HepG2 (cell line): Measurements from ENCODE around the gene FAM171A2. TPM values are rescaled to one million over a fixed set of nuclear protein-coding genes. Genes with fewer than 3 reads are reported as not detected.

Source experiments
- AGO1 ChIP-seq: fragments of 200-400 bp; formaldehyde crosslinking; IDR thresholded peaks from 2 replicates; pipeline ENCODE4 v1.6.1; 2017; ENCODE audit warnings: mild to moderate bottlenecking, low read depth, low read length, moderate library complexity; ENCODE audit not compliant: poor library complexity, severe bottlenecking
- BORCS8-MEF2B ChIP-seq: sonication (generic); formaldehyde crosslinking; IDR thresholded peaks from 2 replicates; pipeline ENCODE4 v1.8.0; 2022; ENCODE audit warnings: mild to moderate bottlenecking, missing genetic modification reagents
- DPF2 ChIP-seq: sonication (generic); formaldehyde crosslinking; IDR thresholded peaks from 2 replicates; pipeline ENCODE4 v1.4.0; 2020; ENCODE audit warnings: mild to moderate bottlenecking, low read depth, missing genetic modification reagents, borderline replicate concordance
- E2F1 ChIP-seq: sonication (generic); formaldehyde crosslinking; IDR thresholded peaks from 2 replicates; pipeline ENCODE4 v1.5.0; 2020; ENCODE audit warnings: missing genetic modification reagents
- HOXA3 ChIP-seq: sonication (generic); formaldehyde crosslinking; IDR thresholded peaks from 2 replicates; pipeline ENCODE4 v1.5.0; 2020; ENCODE audit warnings: missing genetic modification reagents
- ISX ChIP-seq: sonication (generic); formaldehyde crosslinking; conservative IDR thresholded peaks from 2 replicates; pipeline ENCODE4 v1.5.0; 2020; ENCODE audit warnings: missing genetic modification reagents
- JARID2 ChIP-seq: sonication (generic); formaldehyde crosslinking; IDR thresholded peaks from 2 replicates; pipeline ENCODE4 v1.8.1; 2023; ENCODE audit warnings: missing genetic modification reagents, inconsistent platforms; ENCODE audit not compliant: insufficient replicate concordance
- KDM5B ChIP-seq: sonication (generic); formaldehyde crosslinking; IDR thresholded peaks from 2 replicates; pipeline ENCODE4 v1.4.0; 2020; ENCODE audit warnings: missing genetic modification reagents, mild to moderate bottlenecking, borderline replicate concordance
- LCORL ChIP-seq, 2 experiments: fragments of 450-650 bp in 1 of 2; sonication (generic) in 1 of 2; formaldehyde crosslinking in 1 of 2; IDR thresholded peaks; 2 replicates each; pipeline versions ENCODE4 v1.5.0 to v1.6.1; 2017 to 2020; ENCODE audit warnings: antibody characterized with exemption in 1 of 2, missing genetic modification reagents in 1 of 2
- MXD3 ChIP-seq: IDR thresholded peaks from 2 replicates; pipeline ENCODE4 v1.6.1; 2016; ENCODE audit warnings: mild to moderate bottlenecking, missing biosample characterization, missing genetic modification reagents
- PAXIP1 ChIP-seq: sonication (generic); formaldehyde crosslinking; conservative IDR thresholded peaks from 2 replicates; pipeline ENCODE4 v1.4.0; 2020; ENCODE audit warnings: mild to moderate bottlenecking, missing genetic modification reagents, moderate library complexity
- PRDM4 ChIP-seq: sonication (generic); formaldehyde crosslinking; IDR thresholded peaks from 2 replicates; pipeline ENCODE4 v1.9.0; 2021; ENCODE audit warnings: missing genetic modification reagents, borderline replicate concordance
- SCMH1 ChIP-seq: sonication (generic); formaldehyde crosslinking; IDR thresholded peaks from 2 replicates; pipeline ENCODE4 v1.9.0; 2021; ENCODE audit warnings: missing genetic modification reagents, mild to moderate bottlenecking, borderline replicate concordance
- SOX5 ChIP-seq: IDR thresholded peaks from 2 replicates; pipeline ENCODE4 v1.6.1; 2016; ENCODE audit warnings: borderline replicate concordance
- SRSF1 ChIP-seq: fragments of 200-400 bp; formaldehyde crosslinking; optimal IDR thresholded peaks from 2 replicates; pipeline ENCODE3; 2017; ENCODE audit warnings: mild to moderate bottlenecking, low read depth, low read length, moderate library complexity
- ZFP36L2 ChIP-seq: sonication (generic); formaldehyde crosslinking; IDR thresholded peaks from 2 replicates; pipeline ENCODE4 v1.4.0; 2020; ENCODE audit warnings: missing genetic modification reagents
- ZNF160 ChIP-seq: sonication (generic); formaldehyde crosslinking; IDR thresholded peaks from 2 replicates; pipeline ENCODE4 v1.8.0; 2022; ENCODE audit warnings: mild to moderate bottlenecking, inconsistent platforms, missing genetic modification reagents
- ZNF264 ChIP-seq: sonication (generic); formaldehyde crosslinking; IDR thresholded peaks from 2 replicates; pipeline ENCODE4 v1.4.0; 2020; ENCODE audit warnings: missing genetic modification reagents
- ZNF329 ChIP-seq: sonication (generic); formaldehyde crosslinking; IDR thresholded peaks from 2 replicates; pipeline ENCODE4 v1.9.0; 2021; ENCODE audit warnings: low read depth, mild to moderate bottlenecking, missing genetic modification reagents
- ZNF333 ChIP-seq: sonication (generic); formaldehyde crosslinking; IDR thresholded peaks from 2 replicates; pipeline ENCODE4 v1.4.0; 2020; ENCODE audit warnings: mild to moderate bottlenecking, missing genetic modification reagents, borderline replicate concordance
- ZNF547 ChIP-seq: sonication (generic); formaldehyde crosslinking; IDR thresholded peaks from 2 replicates; pipeline ENCODE4 v1.5.1; 2020; ENCODE audit warnings: mild to moderate bottlenecking, missing genetic modification reagents
- ZNF644 ChIP-seq: IDR thresholded peaks from 2 replicates; pipeline ENCODE4 v1.6.1; 2016; ENCODE audit warnings: low read depth
- ZNF746 ChIP-seq: sonication (generic); formaldehyde crosslinking; IDR thresholded peaks from 2 replicates; pipeline ENCODE4 v1.8.0; 2022; ENCODE audit warnings: mild to moderate bottlenecking, missing genetic modification reagents
- polyA plus RNA-seq, 8 experiments: library from polyadenylated mRNA; depleted of rRNA in 3 of 8; stranded (reverse) in 7 of 8; unstranded in 1 of 8; fragments of >200 nt; fragmentation: Illumina TruSeq in 4 of 8; extraction: Trizol in 4 of 8; gene quantifications; 2 replicates each; pipeline versions ENCODE4 v1.2.1 to v1.2.3, GENCODE V29; 2011 to 2016; ENCODE audit warnings: low read depth in 4 of 8, missing spikeins in 1 of 8, mixed read lengths in 1 of 8; ENCODE audit not compliant: insufficient read depth in 1 of 8
- total RNA-seq, 5 experiments: library from RNA; depleted of rRNA; stranded (reverse); fragments of >200 nt; fragmentation: Illumina TruSeq; extraction: Trizol; gene quantifications; 2 replicates each; pipeline ENCODE4 v1.2.3, GENCODE V29; 2016; ENCODE audit warnings: low read depth in 1 of 5

Gene FAM171A2
- total and polyA plus RNA-seq, 2 of the 13 experiments (the other 11 are each of a cell fraction or from before 2014, with no cell fraction given) = 1.8 to 3.6 TPM

- peak; percentile 66 for TF ChIP-seq KDM5B (CRISPR knock-in tag)
- TF ChIP-seq PRDM4 = no peak; the same call in 1 of the 2 replicates
- TF ChIP-seq ZFP36L2 = peak; percentile 80; the same call in 1 of the 2 replicates
- no peak for TF ChIP-seq DPF2 (CRISPR knock-in tag)
- TF ChIP-seq ZNF333 = peak; percentile 78; the same call in 1 of the 2 replicates
- no peak for TF ChIP-seq LCORL (IDR thresholded peaks at IDR 0.05)
- peak; percentile 60 for TF ChIP-seq LCORL (CRISPR knock-in tag; IDR thresholded peaks at IDR 0.05)
- no peak for TF ChIP-seq SCMH1 (CRISPR knock-in tag)
- TF ChIP-seq SRSF1 = no peak
- TF ChIP-seq AGO1 = no peak
- TF ChIP-seq ZNF644 = peak; percentile 44; the same call in 1 of the 2 replicates
- peak; percentile 81 for TF ChIP-seq ZNF329 (CRISPR knock-in tag)
- TF ChIP-seq ZNF547 (CRISPR knock-in tag) = peak; percentile 81; the same call in 1 of the 2 replicates
- TF ChIP-seq HOXA3 = peak; percentile 76
- peak; percentile 85 for TF ChIP-seq JARID2 (CRISPR knock-in tag)
- 0 out of 2 replicates have a peak, but pooled peaks have one; percentile 47 for TF ChIP-seq ZNF264 (CRISPR knock-in tag)
- no peak for TF ChIP-seq E2F1 (CRISPR knock-in tag)
- TF ChIP-seq ZNF160 (CRISPR knock-in tag) = peak; percentile 88
- TF ChIP-seq BORCS8-MEF2B (CRISPR knock-in tag) = peak; percentile 87
- peak; percentile 48; the same call in 1 of the 2 replicates for TF ChIP-seq ZNF746
- TF ChIP-seq ISX (CRISPR knock-in tag) = 0 out of 2 replicates have a peak, but pooled peaks have one; percentile 76
- TF ChIP-seq PAXIP1 (CRISPR knock-in tag) = peak; percentile 40; the same call in 1 of the 2 replicates
- TF ChIP-seq MXD3 (CRISPR knock-in tag) = peak; percentile 86
- peak; percentile 56; the same call in 1 of the 2 replicates for TF ChIP-seq SOX5 (CRISPR knock-in tag)
Observed at GRCh38 chr17:44308320-44308818, 55.3 kb downstream of the FAM171A2 start, which contains the start of gene RUNDC3A (continued).
